ENCODE measurements around the gene MRPL9. TPM values are rescaled to one million over a fixed set of nuclear protein-coding genes. Genes with fewer than 3 reads are reported as not detected.

MRPL9 gene
- total RNA-seq, 3 donors from 2014 or later (not counting 1 experiment from before 2014, with no cell fraction given) = 93.6 to 110 (median 107) TPM

DNA sequence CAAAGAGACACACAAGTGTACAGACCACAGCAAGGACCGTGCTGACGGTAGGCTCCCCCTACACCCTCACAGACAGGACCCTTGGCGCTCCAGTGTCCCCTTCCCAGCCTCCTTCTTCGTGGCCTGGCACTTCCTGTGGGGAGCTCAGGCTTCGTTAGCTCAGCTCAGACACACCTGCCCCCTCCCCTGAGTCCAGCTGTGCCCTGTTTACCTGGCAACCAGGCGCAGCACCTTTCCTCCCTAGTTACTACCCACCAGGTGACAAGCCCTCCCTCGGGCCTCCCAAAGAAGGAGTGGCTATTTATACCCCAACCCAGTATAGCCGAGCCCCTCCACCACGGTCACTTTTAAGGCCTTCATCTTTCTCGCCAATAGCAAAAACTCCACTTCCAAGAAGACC, 51.3 kb downstream of the MRPL9 start:
- H3K4me3 Mint-ChIP-seq = no peak overlapping the region
- H3K36me3 Mint-ChIP-seq = no peaks in the 10 kb centered on the region
- peaks cover 3% of the 10 kb centered on the region in 2 donors for H3K4me1 Mint-ChIP-seq
- DNase-seq (no peak), ATAC-seq (no peak)
- intact Hi-C loops (cut with micrococcal nuclease) = no loop called here
- no peaks in the 10 kb centered on the region for H3K9me3 Mint-ChIP-seq
- H3K27ac Mint-ChIP-seq = no peak overlapping the region
- no peaks in the 10 kb centered on the region for H3K9me3 ChIP-seq (ENCODE audit: control insufficient read depth, insufficient read depth, low read length)
- H3K4me1 ChIP-seq (ENCODE audit: control insufficient read depth, insufficient read depth, low read length) = peaks cover 3% of the 10 kb centered on the region
- H3K27me3 Mint-ChIP-seq (ENCODE audit: low read depth in 2 of 2) = peaks cover 19 to 38% of the 10 kb centered on the region in 2 donors
- no peak overlapping the region for H3K4me3 ChIP-seq (ENCODE audit: low read length)
- H3K36me3 ChIP-seq (ENCODE audit: control insufficient read depth, insufficient read depth, low read length) = no peaks in the 10 kb centered on the region
- 61% methylated on average over 10 of the region's 10 CpGs for WGBS (ENCODE audit: insufficient coverage)
- H3K27me3 ChIP-seq (ENCODE audit: control insufficient read depth, insufficient read depth, low read length) = peaks cover 7% of the 10 kb centered on the region
- H3K27ac ChIP-seq (ENCODE audit: low read length) = no peak overlapping the region
- TF ChIP-seq, protein P1, sequence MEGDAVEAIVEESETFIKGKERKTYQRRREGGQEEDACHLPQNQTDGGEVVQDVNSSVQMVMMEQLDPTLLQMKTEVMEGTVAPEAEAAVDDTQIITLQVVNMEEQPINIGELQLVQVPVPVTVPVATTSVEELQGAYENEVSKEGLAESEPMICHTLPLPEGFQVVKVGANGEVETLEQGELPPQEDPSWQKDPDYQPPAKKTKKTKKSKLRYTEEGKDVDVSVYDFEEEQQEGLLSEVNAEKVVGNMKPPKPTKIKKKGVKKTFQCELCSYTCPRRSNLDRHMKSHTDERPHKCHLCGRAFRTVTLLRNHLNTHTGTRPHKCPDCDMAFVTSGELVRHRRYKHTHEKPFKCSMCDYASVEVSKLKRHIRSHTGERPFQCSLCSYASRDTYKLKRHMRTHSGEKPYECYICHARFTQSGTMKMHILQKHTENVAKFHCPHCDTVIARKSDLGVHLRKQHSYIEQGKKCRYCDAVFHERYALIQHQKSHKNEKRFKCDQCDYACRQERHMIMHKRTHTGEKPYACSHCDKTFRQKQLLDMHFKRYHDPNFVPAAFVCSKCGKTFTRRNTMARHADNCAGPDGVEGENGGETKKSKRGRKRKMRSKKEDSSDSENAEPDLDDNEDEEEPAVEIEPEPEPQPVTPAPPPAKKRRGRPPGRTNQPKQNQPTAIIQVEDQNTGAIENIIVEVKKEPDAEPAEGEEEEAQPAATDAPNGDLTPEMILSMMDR (IDR thresholded peaks at IDR 0.05) = no peak

DNA sequence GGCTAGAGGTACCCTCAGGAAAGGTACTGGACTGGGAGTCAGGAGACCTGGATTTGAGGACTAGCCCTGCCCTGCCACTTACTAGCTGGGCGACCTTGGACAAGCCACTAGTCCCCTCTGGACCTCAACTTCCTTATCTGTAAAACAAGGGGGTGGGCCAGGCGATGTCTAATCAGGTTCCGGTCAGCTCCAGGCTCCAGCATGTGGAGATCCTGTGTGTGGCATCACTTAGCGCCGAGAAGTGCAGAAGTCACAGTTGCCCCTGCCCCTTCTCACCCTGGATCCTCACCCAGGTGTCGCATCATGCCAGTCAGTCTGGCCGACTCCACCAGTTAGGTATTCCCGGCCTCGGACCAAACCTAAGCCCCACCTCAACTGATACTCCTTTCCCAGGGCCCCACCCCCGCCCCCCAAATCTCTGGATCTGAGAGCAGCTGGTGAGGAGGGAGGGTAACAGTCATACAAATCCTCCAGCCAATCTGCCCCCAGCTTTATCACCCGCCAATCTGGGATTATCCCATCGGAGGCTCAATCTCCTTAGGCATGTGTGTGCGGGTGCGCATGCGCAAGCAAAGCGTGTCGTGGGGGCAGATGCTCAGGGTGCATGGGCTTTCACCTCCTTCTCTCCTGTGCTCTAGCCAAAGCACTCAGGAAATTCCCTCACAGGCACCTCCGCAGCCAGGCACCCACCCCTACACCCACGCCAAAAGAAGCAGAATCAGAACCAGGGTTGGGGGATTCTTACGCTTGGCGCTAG, 52.1 kb downstream of the MRPL9 start:
- H3K27ac Mint-ChIP-seq = no peak overlapping the region
- no peak overlapping the region for H3K4me3 Mint-ChIP-seq
- H3K27ac ChIP-seq (ENCODE audit: low read length) = no peak overlapping the region
- peaks cover 0 to 6% of the 10 kb centered on the region in 2 donors for H3K4me1 Mint-ChIP-seq
- no peak for DNase-seq
- no peak overlapping the region for H3K4me3 ChIP-seq (ENCODE audit: low read length)
- intact Hi-C loops (cut with micrococcal nuclease) = no loop called here
- H3K9me3 ChIP-seq (ENCODE audit: control insufficient read depth, insufficient read depth, low read length) = no peaks in the 10 kb centered on the region
- no peaks in the 10 kb centered on the region for H3K9me3 Mint-ChIP-seq
- no peaks in the 10 kb centered on the region for H3K36me3 ChIP-seq (ENCODE audit: control insufficient read depth, insufficient read depth, low read length)
- TF ChIP-seq, protein P1 (IDR thresholded peaks at IDR 0.05) = no peak
- ATAC-seq = no peak
- H3K27me3 Mint-ChIP-seq (ENCODE audit: low read depth in 2 of 2) = peaks cover 19 to 35% of the 10 kb centered on the region in 2 donors
- 91% methylated on average over 20 of the region's 21 CpGs for WGBS (ENCODE audit: insufficient coverage)
- H3K36me3 Mint-ChIP-seq = no peaks in the 10 kb centered on the region
- H3K4me1 ChIP-seq (ENCODE audit: control insufficient read depth, insufficient read depth, low read length) = no peaks in the 10 kb centered on the region
- peaks cover 4% of the 10 kb centered on the region for H3K27me3 ChIP-seq (ENCODE audit: control insufficient read depth, insufficient read depth, low read length)

DNA sequence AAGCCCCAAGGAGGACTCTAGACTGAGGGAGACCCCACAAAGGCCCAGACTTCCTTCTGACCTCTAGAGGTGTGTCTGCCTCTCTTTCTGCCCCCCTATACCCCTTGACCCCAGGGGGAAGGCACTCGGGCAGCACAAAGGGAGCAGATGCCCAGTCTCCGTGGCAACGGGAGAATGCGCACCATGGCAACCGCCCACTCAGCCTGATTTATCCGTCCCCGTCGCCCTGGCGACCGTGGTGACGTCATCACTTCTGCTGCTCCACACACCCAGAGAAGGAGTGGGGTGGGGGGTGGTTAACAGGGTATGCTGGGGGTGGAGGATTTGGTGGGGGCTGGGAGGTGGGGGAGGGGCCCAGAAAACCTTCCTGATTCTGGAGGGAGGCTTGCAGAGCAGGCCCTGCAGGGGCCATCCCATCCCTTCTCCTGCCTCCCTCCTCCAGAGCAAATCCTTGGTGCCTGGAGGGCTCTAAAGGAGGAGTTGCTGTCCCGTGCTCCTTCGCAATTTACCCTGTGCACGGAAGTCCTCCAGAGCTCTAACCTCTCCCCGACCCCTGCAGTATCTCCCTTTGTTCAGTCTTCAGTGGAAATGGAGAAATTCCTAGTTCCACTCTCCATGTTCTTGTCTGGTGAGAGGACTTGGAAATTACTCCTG, 53.0 kb downstream of the MRPL9 start:
- Histone ChIP-seq H3K36me3 (ENCODE audit: control insufficient read depth, insufficient read depth, low read length) (no peaks in the 10 kb centered on the region), H3K4me1 (ENCODE audit: control insufficient read depth, insufficient read depth, low read length) (no peaks in the 10 kb centered on the region), H3K27me3 (ENCODE audit: control insufficient read depth, insufficient read depth, low read length) (no peaks in the 10 kb centered on the region), H3K9me3 (ENCODE audit: control insufficient read depth, insufficient read depth, low read length) (no peaks in the 10 kb centered on the region), H3K27ac (ENCODE audit: low read length) (no peak overlapping the region), H3K4me3 (ENCODE audit: low read length) (no peak overlapping the region)
- no peak for ATAC-seq
- TF ChIP-seq, protein P1 (IDR thresholded peaks at IDR 0.05) = no peak
- peaks cover 10 to 26% of the 10 kb centered on the region in 2 donors for H3K27me3 Mint-ChIP-seq (ENCODE audit: low read depth in 2 of 2)
- peaks cover 0 to 6% of the 10 kb centered on the region in 2 donors for H3K4me1 Mint-ChIP-seq
- no peak overlapping the region for H3K4me3 Mint-ChIP-seq
- intact Hi-C loops (cut with micrococcal nuclease) = no loop called here
- 86% methylated on average over 14 of the region's 15 CpGs for WGBS (ENCODE audit: insufficient coverage)
- no peaks in the 10 kb centered on the region for H3K36me3 Mint-ChIP-seq
- H3K9me3 Mint-ChIP-seq = no peaks in the 10 kb centered on the region
- H3K27ac Mint-ChIP-seq = no peak overlapping the region
- peak in 1 of 2 donors; percentile 43 for DNase-seq

Other genes starting within 250 kb of the MRPL9 start
- gene TUFT1, start 223.2 kb downstream of the MRPL9 start, total RNA-seq = 1 to 10 TPM; 4.6 to 7.2 (median 5.0) TPM
- gene SNX27, start 151.4 kb downstream of the MRPL9 start, total RNA-seq = 10 to 100 TPM; 17.8 to 25.0 (median 23.7) TPM
- gene CELF3, start 46.7 kb downstream of the MRPL9 start, total RNA-seq = not detected
- gene RIIAD1, start 42.0 kb downstream of the MRPL9 start, total RNA-seq = not detected
- 10 to 100 TPM in 1 of 3 donors, 1 to 10 TPM in 2; 6.3 to 14.5 (median 8.0) TPM for gene TDRKH, start 27.0 kb upstream of the MRPL9 start, total RNA-seq
- gene LINGO4, start 41.9 kb upstream of the MRPL9 start, total RNA-seq = not detected
- under 1 TPM; 0.14 to 0.78 (median 0.70) TPM for gene RORC, start 68.3 kb upstream of the MRPL9 start, total RNA-seq
- under 1 TPM in 2 of 3 donors, not detected in 1; 0.20 to 0.24 TPM for gene C2CD4D, start 76.3 kb upstream of the MRPL9 start, total RNA-seq
- gene THEM5, start 90.2 kb upstream of the MRPL9 start, total RNA-seq = under 1 TPM in 1 of 3 donors, not detected in 2; 0.52 TPM
- gene THEM4, start 146.0 kb upstream of the MRPL9 start, total RNA-seq = 10 to 100 TPM; 11.9 to 16.2 (median 15.5) TPM
- gene S100A10, start 230.4 kb upstream of the MRPL9 start, total RNA-seq = 100 to 1,000 TPM; 142 to 200 (median 183) TPM

Measured in natural killer cell (primary cell).